MM.1S (cell line): Measurements from ENCODE around the gene TIMM13.

Source experiments
- CTCF ChIP-seq: fragments of 300-600 bp; sonication (generic); IDR thresholded peaks from 2 replicates; pipeline ENCODE4 v1.5.1; 2016; ENCODE audit warnings: antibody characterized with exemption, low read length, mixed read lengths
- EZH2 ChIP-seq: fragments of 300-600 bp; sonication (generic); optimal IDR thresholded peaks from 2 replicates; pipeline ENCODE3; 2017; ENCODE audit warnings: low read depth, mild to moderate bottlenecking, antibody characterized with exemption, low read length, mixed read lengths
- EZH2phosphoT487 ChIP-seq: fragments of 300-600 bp; sonication (generic); IDR thresholded peaks from 2 replicates; pipeline ENCODE4 v1.6.1; 2018; ENCODE audit warnings: antibody characterized with exemption, low read length

GRCh38 chr19:2417881-2418406, 9.4 kb downstream of the TIMM13 start:
- TF ChIP-seq CTCF (no peak), EZH2 (no peak), EZH2phosphoT487 (no peak)
